ENCODE data around the gene ZNF775.

GRCh38 chr7:150425670-150426069 lies 46.5 kb downstream of the ZNF775 start:
- TF ChIP-seq POLR2A (IDR thresholded peaks at IDR 0.05; ENCODE audit: low read depth, low read length) (no peak), POLR2AphosphoS5 (IDR thresholded peaks at IDR 0.05; ENCODE audit: low read depth, low read length) (no peak)

Measured in GM12892 (cell line).